Liver (tissue), 9 donors: ENCODE data around the gene C1orf53. TPM values are rescaled to one million over a fixed set of nuclear protein-coding genes. Genes with fewer than 3 reads are reported as not detected.

Source experiments
- DNase-seq: peaks from one replicate; pipeline ENCODE4 v3.0.0-alpha.2; 2017; ENCODE audit warnings: low spot score
- H3K27ac ChIP-seq, 2 donors: one replicate each; pipeline ENCODE4 v1.7.0; 2013; ENCODE audit warnings: inconsistent platforms in 2 of 2, low read length in 2 of 2, control low read depth in 1 of 2, low read depth in 1 of 2, mild to moderate bottlenecking in 1 of 2
- H3K27me3 ChIP-seq, 4 donors: one replicate each; pipeline versions ENCODE4 v1.6.1 to v1.7.0; 2013; ENCODE audit warnings: low read length in 3 of 4, inconsistent platforms in 1 of 4, mild to moderate bottlenecking in 1 of 4, moderate library complexity in 1 of 4; ENCODE audit not compliant: control insufficient read depth in 4 of 4, insufficient read depth in 4 of 4
- H3K36me3 ChIP-seq, 4 donors: one replicate each; pipeline versions ENCODE4 v1.6.1 to v1.7.0; 2013; ENCODE audit warnings: low read length in 3 of 4, mild to moderate bottlenecking in 3 of 4, low read depth in 1 of 4, moderate library complexity in 1 of 4; ENCODE audit not compliant: control insufficient read depth in 4 of 4, insufficient read depth in 3 of 4
- H3K4me1 ChIP-seq, 4 donors: one replicate each; pipeline versions ENCODE4 v1.6.1 to v1.7.0; 2013; ENCODE audit warnings: low read length in 3 of 4, mild to moderate bottlenecking in 3 of 4, moderate library complexity in 1 of 4; ENCODE audit not compliant: control insufficient read depth in 4 of 4, insufficient read depth in 4 of 4
- H3K4me3 ChIP-seq, 3 donors: one replicate each; pipeline versions ENCODE4 v1.6.1 to v1.7.0; 2013; ENCODE audit warnings: low read length in 3 of 3, control low read depth in 1 of 3, low read depth in 1 of 3, mild to moderate bottlenecking in 1 of 3
- H3K9ac ChIP-seq, 2 donors: one replicate each; pipeline ENCODE4 v1.7.0; 2013; ENCODE audit warnings: low read length in 2 of 2, mild to moderate bottlenecking in 2 of 2, moderate library complexity in 2 of 2, control low read depth in 1 of 2, low read depth in 1 of 2
- H3K9me3 ChIP-seq, 4 donors: one replicate each; pipeline versions ENCODE4 v1.6.1 to v1.7.0; 2013; ENCODE audit warnings: low read length in 3 of 4; ENCODE audit not compliant: control insufficient read depth in 4 of 4
- CTCF ChIP-seq: fragments of 150-350 bp; IDR thresholded peaks from 2 replicates; pipeline ENCODE4 v1.5.1; 2017; ENCODE audit warnings: improper control_type of control experiment, low read depth, low read length; ENCODE audit not compliant: missing input control
- GABPA ChIP-seq, 2 donors: IDR thresholded peaks in 1 of 2; conservative IDR thresholded peaks in 1 of 2; 2 replicates each; pipeline ENCODE4 v1.6.1; 2016; ENCODE audit warnings: antibody characterized with exemption in 2 of 2, mild to moderate bottlenecking in 1 of 2, moderate library complexity in 1 of 2
- HNF4G ChIP-seq: IDR thresholded peaks from 2 replicates; pipeline ENCODE4 v1.6.1; 2016; ENCODE audit warnings: antibody characterized with exemption
- JUND ChIP-seq, 2 donors: IDR thresholded peaks; 2 replicates each; pipeline ENCODE4 v1.6.1; 2016; ENCODE audit warnings: antibody characterized with exemption in 2 of 2
- NR2F2 ChIP-seq: IDR thresholded peaks from 2 replicates; pipeline ENCODE4 v1.6.1; 2016; ENCODE audit warnings: antibody characterized with exemption
- RAD21 ChIP-seq, 2 donors: IDR thresholded peaks; 2 replicates each; pipeline ENCODE4 v1.6.1; 2016; ENCODE audit warnings: antibody characterized with exemption in 2 of 2, mild to moderate bottlenecking in 2 of 2
- RXRA ChIP-seq, 2 donors: IDR thresholded peaks; 2 replicates each; pipeline ENCODE4 v1.6.1; 2017 to 2018; ENCODE audit warnings: antibody characterized with exemption in 2 of 2, mild to moderate bottlenecking in 1 of 2
- SP1 ChIP-seq: IDR thresholded peaks from 2 replicates; pipeline ENCODE4 v1.6.1; 2018; ENCODE audit warnings: antibody characterized with exemption, mild to moderate bottlenecking
- TAF1 ChIP-seq: conservative IDR thresholded peaks from 2 replicates; pipeline ENCODE4 v1.6.1; 2016; ENCODE audit warnings: antibody characterized with exemption, mild to moderate bottlenecking
- YY1 ChIP-seq: IDR thresholded peaks from 2 replicates; pipeline ENCODE4 v1.6.1; 2016; ENCODE audit warnings: antibody characterized with exemption, mild to moderate bottlenecking
- ZBTB33 ChIP-seq: IDR thresholded peaks from 2 replicates; pipeline ENCODE4 v1.6.1; 2016; ENCODE audit warnings: antibody characterized with exemption
- WGBS: extraction: QIAGEN DNeasy Blood & Tissue Kit; methylation state at CpG from one replicate; pipeline ENCODE4 v1.1.7; 2013; 5-methylcytosine and 5-hydroxymethylcytosine counted together
- polyA plus RNA-seq, 2 donors: library from polyadenylated mRNA; stranded (reverse) in 1 of 2; unstranded in 1 of 2; fragments of 200-250 nt in 1 of 2; fragments of >200 nt in 1 of 2; fragmentation: Nextera tagmentation in 1 of 2; extraction: Ambion mirVana in 1 of 2; gene quantifications; one replicate each; pipeline versions ENCODE4 v1.2.1 to v1.2.3, GENCODE V29; 2013 to 2015
- total RNA-seq, 2 donors: library from RNA; depleted of rRNA; stranded (reverse); fragments of >200 nt; gene quantifications; one replicate each; pipeline ENCODE4 v1.2.3, GENCODE V29; 2014
- TF ChIP-seq, protein P1 (sequence below): IDR thresholded peaks from 2 replicates; pipeline ENCODE4 v1.6.1; 2016; ENCODE audit warnings: antibody characterized with exemption, mild to moderate bottlenecking
- TF ChIP-seq, protein P2 (sequence below): IDR thresholded peaks from 2 replicates; pipeline ENCODE4 v1.6.1; 2016; ENCODE audit warnings: antibody characterized with exemption
- donor health status: healthy.
- donor health status: healthy.
- donor health status: healthy.
- donor health status: healthy.
- donor health status: healthy.

C1orf53 gene
- total and polyA plus RNA-seq, 4 donors, result 5.5 to 20.5 (median 9.5) TPM

GRCh38 chr1:197933647-197934046 is 31.2 kb downstream of the C1orf53 start:
- H3K36me3 ChIP-seq, result no peaks in the 10 kb centered on the region
- no peak overlapping the region for H3K9ac ChIP-seq
- DNase-seq, result no peak
- no peak overlapping the region for H3K27ac ChIP-seq
- H3K27me3 ChIP-seq, result no peaks in the 10 kb centered on the region
- H3K4me3 ChIP-seq, result no peak overlapping the region
- TF ChIP-seq GABPA (IDR thresholded peaks at IDR 0.05 in 1 of 2, conservative IDR thresholded peaks at IDR 0.05 in 1 of 2) (no peak), TAF1 (no peak), JUND (IDR thresholded peaks at IDR 0.05) (no peak), YY1 (no peak), ZBTB33 (no peak)
- TF ChIP-seq, protein P1, sequence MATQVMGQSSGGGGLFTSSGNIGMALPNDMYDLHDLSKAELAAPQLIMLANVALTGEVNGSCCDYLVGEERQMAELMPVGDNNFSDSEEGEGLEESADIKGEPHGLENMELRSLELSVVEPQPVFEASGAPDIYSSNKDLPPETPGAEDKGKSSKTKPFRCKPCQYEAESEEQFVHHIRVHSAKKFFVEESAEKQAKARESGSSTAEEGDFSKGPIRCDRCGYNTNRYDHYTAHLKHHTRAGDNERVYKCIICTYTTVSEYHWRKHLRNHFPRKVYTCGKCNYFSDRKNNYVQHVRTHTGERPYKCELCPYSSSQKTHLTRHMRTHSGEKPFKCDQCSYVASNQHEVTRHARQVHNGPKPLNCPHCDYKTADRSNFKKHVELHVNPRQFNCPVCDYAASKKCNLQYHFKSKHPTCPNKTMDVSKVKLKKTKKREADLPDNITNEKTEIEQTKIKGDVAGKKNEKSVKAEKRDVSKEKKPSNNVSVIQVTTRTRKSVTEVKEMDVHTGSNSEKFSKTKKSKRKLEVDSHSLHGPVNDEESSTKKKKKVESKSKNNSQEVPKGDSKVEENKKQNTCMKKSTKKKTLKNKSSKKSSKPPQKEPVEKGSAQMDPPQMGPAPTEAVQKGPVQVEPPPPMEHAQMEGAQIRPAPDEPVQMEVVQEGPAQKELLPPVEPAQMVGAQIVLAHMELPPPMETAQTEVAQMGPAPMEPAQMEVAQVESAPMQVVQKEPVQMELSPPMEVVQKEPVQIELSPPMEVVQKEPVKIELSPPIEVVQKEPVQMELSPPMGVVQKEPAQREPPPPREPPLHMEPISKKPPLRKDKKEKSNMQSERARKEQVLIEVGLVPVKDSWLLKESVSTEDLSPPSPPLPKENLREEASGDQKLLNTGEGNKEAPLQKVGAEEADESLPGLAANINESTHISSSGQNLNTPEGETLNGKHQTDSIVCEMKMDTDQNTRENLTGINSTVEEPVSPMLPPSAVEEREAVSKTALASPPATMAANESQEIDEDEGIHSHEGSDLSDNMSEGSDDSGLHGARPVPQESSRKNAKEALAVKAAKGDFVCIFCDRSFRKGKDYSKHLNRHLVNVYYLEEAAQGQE, result no peak
- H3K4me1 ChIP-seq, result no peaks in the 10 kb centered on the region
- WGBS, result 93% methylated on average over 1 of the region's 1 CpG
- H3K9me3 ChIP-seq, result no peaks in the 10 kb centered on the region

- no peak overlapping the region for H3K9ac ChIP-seq
- 95% methylated on average over 2 of the region's 2 CpGs for WGBS
- no peaks in the 10 kb centered on the region for H3K4me1 ChIP-seq
- no peaks in the 10 kb centered on the region for H3K36me3 ChIP-seq
- H3K9me3 ChIP-seq, result no peaks in the 10 kb centered on the region
- TF ChIP-seq, protein P1, result no peak
- no peak for DNase-seq
- H3K27ac ChIP-seq, result no peak overlapping the region
- no peak overlapping the region for H3K4me3 ChIP-seq
- H3K27me3 ChIP-seq, result no peaks in the 10 kb centered on the region
These were observed 35.0 kb downstream of the C1orf53 start for GRCh38 chr1:197937381-197937780.

- H3K4me3 ChIP-seq, result no peak overlapping the region
- 92% methylated on average over 6 of the region's 6 CpGs for WGBS
- H3K4me1 ChIP-seq, result no peaks in the 10 kb centered on the region
- no peak overlapping the region for H3K27ac ChIP-seq
- no peaks in the 10 kb centered on the region for H3K27me3 ChIP-seq
- no peaks in the 10 kb centered on the region for H3K9me3 ChIP-seq
- DNase-seq, result no peak
- no peaks in the 10 kb centered on the region for H3K36me3 ChIP-seq
- H3K9ac ChIP-seq, result no peak overlapping the region
- TF ChIP-seq RXRA (IDR thresholded peaks at IDR 0.05), result no peak
- TF ChIP-seq RAD21 (IDR thresholded peaks at IDR 0.05), result no peak
- TF ChIP-seq, protein P2, sequence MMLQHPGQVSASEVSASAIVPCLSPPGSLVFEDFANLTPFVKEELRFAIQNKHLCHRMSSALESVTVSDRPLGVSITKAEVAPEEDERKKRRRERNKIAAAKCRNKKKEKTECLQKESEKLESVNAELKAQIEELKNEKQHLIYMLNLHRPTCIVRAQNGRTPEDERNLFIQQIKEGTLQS, result no peak
- TF ChIP-seq JUND (IDR thresholded peaks at IDR 0.05), result no peak
- TF ChIP-seq TAF1, result no peak
- no peak for TF ChIP-seq NR2F2
- TF ChIP-seq GABPA (IDR thresholded peaks at IDR 0.05 in 1 of 2, conservative IDR thresholded peaks at IDR 0.05 in 1 of 2), result no peak
- TF ChIP-seq CTCF, result no peak
- TF ChIP-seq ZBTB33, result no peak
- no peak for TF ChIP-seq YY1
- no peak for TF ChIP-seq SP1
- TF ChIP-seq HNF4G, result no peak
These were observed 35.5 kb downstream of the C1orf53 start for GRCh38 chr1:197937892-197938291.
